CD1c-positive myeloid dendritic cell (primary cell): ENCODE results near the gene RERE.

ENCODE experiments used
- DNase-seq: peaks from one replicate; pipeline ENCODE4 v3.0.0-alpha.2; 2016; ENCODE audit errors: extremely low spot score

Gene RERE

GRCh38 chr1:8351693-8352470 lies 465.6 kb downstream of the RERE start:
- no peak for DNase-seq

- DNase-seq = no peak
Observed at GRCh38 chr1:8350914-8351684, 466.3 kb downstream of the RERE start.

GRCh38 chr1:8349961-8350360 lies 467.5 kb downstream of the RERE start:
- no peak for DNase-seq

GRCh38 chr1:8349473-8349865 lies 468.0 kb downstream of the RERE start:
- no peak for DNase-seq

GRCh38 chr1:8348777-8349472 lies 468.5 kb downstream of the RERE start:
- peak; percentile 68 for DNase-seq

- no peak for DNase-seq
Observed at GRCh38 chr1:8348047-8348776, 469.2 kb downstream of the RERE start.

GRCh38 chr1:8347635-8348034 lies 469.8 kb downstream of the RERE start:
- DNase-seq = no peak

GRCh38 chr1:8345621-8346415 lies 471.6 kb downstream of the RERE start:
- DNase-seq = no peak

GRCh38 chr1:8344893-8345507 lies 472.4 kb downstream of the RERE start:
- no peak for DNase-seq

- no peak for DNase-seq
Observed at GRCh38 chr1:8343464-8344001, 473.9 kb downstream of the RERE start.

GRCh38 chr1:8343044-8343443 lies 474.4 kb downstream of the RERE start:
- DNase-seq = no peak

- no peak for DNase-seq
Observed at GRCh38 chr1:8342325-8342724, 475.1 kb downstream of the RERE start.

GRCh38 chr1:8340448-8340847 lies 477.0 kb downstream of the RERE start:
- DNase-seq = no peak

- no peak for DNase-seq
Observed at GRCh38 chr1:8339203-8339600, 478.2 kb downstream of the RERE start.

GRCh38 chr1:8338526-8339202 lies 478.8 kb downstream of the RERE start:
- no peak for DNase-seq

- DNase-seq = no peak
Observed at GRCh38 chr1:8337776-8338525, 479.5 kb downstream of the RERE start.

- no peak for DNase-seq
Observed at GRCh38 chr1:8335246-8335645, 482.2 kb downstream of the RERE start.

- DNase-seq = no peak
Observed at GRCh38 chr1:8334106-8334851, 483.2 kb downstream of the RERE start.
